NCI-H526 (cell line): ENCODE measurements around the gene NRGN.

Experiments used
- DNase-seq, 2 experiments: peaks; one replicate each; lab custom pipeline; 2025; lab: John Stamatoyannopoulos, UW

Gene NRGN

DNA sequence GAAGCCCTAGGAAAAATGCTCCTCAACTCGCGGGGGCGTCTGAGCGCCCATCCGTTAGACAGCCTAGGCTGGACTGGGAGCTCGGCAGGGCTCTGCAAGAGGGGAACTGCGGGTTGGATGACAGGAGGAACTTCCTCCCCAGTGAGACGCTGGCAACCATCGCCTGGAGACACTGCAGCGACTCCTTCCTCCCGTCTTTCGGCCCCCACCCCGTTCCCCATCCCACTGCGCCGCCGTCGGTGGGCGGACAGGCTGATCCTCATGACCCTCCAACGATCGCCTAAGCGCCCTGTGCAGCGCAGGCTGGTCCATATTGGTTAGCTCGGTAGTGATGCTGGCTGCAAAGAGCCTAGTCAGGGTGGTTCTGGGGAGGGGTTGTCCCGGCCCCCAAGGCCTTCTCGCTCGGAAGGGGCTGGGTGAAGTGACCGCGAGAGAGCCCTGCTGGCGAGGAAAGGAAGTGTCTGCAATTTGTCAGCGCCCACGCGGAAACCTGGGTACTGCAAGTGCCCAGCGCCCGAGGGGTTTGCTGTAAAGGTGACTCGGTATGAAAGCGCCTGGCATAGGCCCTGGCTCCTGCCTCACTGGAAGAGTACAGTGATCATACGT lies 638 bp downstream of the NRGN start:
- peak; percentile 78 to 91 for DNase-seq

DNA sequence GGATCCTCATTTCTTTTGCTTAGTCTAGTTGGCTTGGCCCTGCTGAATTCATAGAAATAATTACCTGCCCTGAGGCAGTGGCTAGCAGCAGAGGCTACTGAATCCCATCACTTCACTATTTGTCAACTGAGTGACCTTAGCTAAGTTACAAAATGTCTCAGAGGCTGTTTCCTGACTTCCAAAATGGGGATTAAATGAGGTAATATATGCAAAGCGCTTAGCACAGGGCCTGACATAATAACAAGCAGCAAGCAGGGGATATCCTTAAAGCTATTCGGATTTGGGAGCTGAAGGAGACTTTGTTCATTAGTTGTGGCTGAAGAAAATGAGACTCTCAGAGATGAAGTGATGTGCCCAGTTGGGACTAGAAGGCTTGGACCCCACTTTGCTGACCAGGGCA lies 2.8 kb downstream of the NRGN start:
- DNase-seq, result peak; percentile 52 to 58

DNA sequence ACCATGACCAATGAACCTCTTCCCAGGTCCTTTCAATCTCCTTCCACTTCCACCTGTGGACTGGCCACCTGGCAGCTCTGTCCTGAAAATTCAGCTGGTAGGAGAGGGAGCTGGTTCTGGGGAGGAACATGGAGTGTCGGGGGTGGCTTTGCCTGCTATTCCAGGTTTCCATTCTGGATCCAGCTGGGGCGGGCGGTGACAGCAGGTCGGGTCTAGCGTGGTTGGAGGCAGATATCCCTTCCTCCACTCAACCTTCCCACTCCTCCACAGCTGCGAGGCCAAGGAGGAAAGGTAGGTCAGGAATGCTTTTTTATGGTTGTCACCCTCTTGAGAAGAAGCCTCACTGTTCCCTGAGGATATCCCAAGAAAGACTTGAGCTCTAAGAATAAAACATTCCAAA lies 3.3 kb downstream of the NRGN start:
- DNase-seq, result no peak

DNA sequence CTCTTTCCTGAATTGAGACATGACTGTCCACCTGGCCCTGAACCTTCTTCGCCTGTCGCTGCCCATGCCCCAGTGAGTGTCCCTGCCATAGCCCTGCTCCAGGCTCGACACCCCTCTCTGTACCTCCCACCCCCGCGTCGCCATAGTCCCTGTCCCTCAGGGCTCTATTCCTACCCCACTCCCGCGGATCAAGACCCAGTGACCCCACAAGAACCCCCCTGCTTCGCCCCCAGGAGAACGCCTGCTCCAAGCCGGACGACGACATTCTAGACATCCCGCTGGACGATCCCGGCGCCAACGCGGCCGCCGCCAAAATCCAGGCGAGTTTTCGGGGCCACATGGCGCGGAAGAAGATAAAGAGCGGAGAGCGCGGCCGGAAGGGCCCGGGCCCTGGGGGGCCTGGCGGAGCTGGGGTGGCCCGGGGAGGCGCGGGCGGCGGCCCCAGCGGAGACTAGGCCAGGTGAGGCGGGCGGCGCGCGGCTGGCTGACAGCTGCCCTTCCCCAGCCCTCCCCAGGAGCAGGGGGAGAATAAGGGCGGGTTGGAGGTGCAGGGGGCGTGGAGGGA lies 5.6 kb downstream of the NRGN start:
- no peak for DNase-seq

DNA sequence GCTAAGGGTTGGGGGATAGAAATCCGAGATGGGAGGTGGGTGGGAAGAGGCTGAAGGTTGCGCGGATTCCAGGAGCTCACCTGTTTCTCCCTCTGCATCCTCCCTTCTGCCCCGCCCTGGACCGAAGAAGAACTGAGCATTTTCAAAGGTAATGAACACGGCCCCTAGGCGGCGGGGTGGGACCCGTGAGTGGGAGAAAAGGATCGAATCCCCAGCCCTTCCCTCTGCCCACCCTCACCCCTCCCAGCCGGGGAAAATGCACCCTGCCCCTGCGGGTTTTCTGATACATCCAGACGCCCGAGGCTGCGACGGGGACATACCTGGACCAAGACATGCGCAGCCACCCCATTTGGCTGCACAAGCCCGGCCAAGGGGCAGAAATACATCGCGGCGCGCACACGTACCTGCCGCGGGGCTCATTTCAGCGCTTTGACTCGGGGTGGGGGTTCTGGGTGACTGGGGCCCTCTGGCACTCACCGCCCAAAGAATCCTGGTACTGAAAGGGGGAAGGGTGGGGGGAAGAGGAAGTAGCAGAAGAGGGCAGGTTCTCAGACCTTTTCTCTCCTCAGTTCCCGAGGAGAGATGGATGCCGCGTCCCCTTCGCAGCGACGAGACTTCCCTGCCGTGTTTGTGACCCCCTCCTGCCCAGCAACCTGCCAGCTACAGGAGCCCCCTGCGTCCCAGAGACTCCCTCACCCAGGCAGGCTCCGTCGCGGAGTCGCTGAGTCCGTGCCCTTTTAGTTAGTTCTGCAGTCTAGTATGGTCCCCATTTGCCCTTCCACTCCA lies 6.3 kb downstream of the NRGN start:
- DNase-seq, result peak; percentile 54 to 88

DNA sequence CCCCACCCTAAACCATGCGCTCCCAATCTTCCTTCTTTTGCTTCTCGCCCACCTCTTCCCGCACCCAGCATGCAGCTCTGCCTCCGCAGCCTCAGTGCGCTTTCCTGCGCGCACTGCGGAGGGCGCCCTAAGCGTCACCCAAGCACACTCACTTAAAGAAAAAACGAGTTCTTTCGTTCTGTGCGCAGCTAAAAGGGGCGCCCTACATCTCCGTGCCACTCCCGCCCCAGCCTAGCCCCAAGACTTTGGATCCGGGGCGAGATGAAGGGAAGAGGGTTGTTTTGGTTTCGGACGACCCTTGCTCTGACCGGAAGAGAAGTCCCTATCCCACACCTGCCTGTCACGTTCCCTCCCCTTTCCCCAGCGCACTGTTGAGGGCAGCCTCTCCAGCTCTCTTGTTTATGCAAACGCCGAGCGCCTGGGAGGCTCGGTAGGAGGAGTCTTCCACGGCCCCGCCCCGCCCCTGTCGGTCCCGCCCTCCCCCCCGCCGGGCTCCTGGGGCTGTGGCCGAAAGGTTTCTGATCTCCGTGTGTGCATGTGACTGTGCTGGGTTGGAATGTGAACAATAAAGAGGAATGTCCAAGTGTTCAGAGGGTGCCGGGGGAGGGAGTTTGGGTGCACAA lies 7.0 kb downstream of the NRGN start:
- peak; percentile 95 to 98 for DNase-seq

DNA sequence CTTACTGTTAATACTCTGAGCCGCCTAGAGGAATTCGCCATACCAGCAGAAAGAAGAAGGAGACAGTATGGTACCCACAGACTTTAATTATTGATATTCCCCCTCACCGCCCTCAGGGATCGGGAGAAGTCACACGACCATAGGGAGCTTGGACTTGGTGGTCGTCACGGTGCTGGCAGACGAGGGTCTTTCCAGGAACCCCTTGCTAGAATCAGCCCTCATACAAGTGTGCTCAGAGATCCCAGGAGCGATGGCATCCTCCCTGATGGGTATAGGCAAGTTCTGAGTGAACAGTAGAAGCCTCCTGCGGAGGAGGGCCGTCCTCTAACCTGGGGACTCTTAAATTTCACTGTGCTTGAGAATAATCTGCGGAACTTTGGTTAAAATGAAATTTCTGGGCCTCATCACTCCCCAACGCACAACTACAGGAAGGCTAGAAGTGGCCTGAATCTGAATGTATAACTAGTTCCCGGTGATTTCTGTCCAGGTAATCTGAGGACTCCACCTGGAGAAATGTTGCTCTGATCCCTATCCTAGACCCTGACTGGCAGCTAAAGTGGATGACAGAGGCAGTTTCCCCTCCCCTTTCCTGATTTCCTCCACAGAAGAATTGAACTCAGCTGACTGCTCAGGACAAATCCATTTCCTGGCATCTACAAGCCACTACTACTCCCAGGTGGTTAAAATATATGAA lies 7.8 kb downstream of the NRGN start:
- no peak for DNase-seq

DNA sequence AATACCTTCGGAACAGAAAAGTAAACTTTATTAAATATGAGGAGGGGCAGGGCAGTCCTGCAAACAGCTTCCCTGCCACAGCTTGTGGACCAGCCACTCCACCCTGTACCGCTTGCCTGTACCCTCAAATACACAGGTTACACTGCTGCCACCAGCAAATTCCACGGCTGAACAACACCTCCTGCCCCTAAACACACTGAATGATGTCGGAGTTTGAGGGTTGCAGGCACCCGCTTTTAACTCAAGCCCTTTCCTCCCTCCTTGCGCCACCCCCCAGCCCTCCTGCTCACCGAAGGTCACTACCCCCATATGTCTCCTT lies 8.3 kb downstream of the NRGN start:
- no peak for DNase-seq

DNA sequence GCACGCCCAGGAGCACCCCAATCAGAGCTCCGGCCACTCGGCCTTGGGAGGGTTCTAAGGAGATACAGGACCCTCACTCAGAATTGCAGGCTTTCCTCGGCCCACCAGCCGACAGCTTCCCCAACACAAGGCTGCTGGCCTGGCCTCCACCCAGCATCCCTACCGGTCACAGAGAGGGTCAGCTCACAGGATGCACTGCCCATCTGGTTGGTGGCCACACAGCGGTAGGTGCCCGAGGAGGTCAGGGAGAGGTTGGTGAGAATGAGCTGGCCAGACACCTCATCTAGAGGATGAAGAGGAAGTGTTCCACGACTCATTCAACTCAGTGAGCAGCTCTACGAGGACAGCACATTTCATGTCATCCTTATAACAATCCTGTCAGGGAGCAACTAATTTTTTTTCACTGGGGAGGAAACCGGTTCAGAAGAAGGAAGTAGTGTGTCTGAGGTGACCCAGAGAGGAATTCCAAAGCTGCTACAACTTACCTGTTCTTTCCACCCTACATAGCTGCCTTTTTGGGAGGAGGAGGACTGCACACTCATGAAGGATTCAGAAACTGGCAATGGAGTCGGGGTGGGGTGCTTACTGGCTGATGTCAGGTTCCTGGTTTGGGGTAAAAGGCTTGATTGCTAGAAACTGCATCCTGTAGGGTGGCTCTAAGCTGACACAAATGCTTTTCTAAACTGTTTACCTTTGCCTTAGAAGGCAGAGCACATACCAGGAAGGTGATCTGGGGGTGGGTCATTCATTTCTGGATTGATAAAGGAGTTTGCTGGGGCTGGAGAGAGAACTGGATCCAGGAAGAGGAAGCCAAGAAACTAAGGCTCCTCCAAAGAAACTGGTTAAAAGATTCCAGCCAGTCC lies 9.0 kb downstream of the NRGN start:
- no peak for DNase-seq

DNA sequence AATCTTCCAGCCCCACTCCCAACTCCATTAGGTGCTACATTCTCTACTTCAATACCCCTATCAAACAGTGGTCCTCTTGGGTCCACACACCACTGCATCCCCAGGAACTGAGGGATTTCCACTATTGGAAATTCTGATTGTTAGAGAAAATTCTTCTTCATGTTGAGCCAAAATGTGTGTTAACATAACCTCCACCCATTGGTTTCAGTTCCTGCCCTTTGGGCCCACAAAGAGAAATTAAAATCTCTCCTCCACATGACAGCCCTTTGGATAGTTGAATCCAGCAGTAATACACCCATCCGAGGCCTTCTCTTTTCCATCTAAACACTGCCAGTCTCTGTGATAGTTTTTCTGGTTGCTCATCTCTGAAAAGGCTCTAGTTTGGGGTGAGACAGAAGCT lies 10.2 kb downstream of the NRGN start:
- DNase-seq, result no peak

DNA sequence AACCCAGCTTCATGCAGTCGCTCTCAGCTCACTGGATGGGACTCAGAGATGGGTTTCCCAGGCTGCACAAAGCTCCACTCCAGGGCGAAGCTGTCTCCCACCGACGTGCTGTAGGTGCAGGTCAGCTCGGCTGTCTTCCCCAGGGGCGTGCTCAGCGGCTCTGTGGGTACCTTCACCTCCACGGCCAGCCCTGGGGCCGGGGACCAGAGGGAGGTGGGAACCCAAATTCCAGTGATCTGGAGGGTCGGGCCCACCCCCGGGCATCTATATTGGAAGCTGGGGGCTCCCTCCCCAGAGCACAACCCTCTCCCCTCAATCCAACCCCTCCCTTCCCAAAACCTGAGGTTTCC lies 11.6 kb downstream of the NRGN start:
- DNase-seq, result no peak

DNA sequence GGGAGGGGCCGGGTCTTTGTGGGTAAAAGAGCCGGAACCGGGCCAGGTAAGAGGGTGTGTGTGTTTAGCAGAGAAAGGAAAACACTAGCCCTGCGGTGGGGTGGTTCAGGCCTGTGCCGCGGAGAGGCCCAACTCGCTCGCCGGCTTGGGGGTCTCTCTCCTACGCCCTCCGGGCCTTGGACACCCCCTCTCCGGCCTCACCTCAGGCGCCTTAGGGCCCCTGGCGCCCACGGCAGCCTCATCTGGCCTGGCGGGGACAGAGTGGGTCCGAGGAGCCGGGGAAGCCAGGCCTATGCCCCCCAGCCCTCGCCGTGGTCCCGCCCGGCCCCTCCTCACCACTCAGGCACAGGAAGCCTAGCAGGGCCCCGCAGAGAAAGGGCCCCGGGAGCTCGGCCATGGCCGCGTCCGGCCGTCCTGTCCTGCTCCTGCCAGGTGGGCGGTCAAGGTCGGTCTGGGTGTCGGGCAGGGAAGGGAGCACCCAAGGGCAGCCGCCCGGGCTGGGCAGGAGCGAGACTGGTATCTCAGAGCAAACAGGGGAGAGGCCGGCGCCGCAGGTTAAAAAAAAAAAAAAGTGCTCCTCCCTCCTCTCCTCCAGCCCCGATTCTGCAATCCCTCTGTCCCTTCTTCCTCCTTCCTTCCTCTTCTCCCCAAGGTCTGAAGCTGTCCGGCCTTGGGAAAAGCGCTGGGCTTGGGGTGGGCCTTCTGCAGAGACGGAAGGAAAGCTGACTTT lies 12.2 kb downstream of the NRGN start, which contains the start of gene VSIG2:
TSS of gene VSIG2 (minus strand) at position 515 of the 730 bp plus-strand sequence. CDS start at position 397, 118 bp downstream.
- no peak for DNase-seq

DNA sequence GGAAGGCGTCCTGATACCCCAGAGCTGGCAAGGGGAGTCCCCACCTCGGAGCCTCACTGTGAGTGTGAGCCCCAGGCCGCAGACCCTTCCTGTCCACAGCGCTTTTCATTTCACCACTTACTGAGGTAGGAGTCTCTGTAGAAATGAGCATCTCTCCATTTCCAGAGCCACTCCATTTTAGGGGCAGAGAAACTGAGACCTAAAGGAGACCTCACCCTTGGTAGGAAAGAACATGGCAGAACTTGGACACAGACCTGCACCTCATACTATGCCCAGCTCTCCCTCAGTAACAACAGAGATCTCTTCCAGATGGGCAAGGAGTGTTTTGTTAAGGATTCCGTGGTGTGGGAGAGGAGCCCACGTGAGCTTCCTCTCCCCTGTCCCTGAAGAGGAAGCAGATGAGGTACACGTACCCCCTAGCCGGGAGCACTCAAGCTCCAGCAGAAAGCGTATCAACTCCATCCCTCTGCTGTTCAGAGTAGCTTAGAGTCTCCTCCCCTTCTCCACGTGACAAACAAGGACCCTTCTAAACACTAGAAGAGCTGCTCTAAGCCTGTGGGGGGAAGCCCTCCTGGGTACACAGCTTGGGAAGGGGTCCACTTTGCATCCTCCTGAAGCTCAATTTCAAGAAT lies 12.8 kb downstream of the NRGN start:
- no peak for DNase-seq

DNA sequence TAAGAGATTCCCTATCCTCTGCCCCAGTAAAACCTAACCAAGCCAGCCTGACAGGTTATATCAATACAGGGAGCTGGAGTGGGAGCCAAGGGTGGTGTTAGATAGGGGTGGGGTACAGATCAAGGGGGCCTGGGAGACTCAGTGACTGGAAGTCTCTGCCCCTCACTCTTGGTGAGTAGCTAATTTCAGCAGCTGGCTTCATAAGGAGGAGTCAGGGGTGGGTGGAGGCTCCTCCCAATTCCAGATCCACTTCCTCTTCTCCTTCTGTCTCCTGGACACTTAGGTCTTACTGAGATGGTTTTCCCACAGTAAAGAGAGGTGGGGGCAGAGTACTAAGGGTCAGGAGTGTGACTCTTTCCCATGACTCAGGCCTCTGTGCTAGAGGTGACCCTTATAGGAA lies 13.5 kb downstream of the NRGN start:
- no peak for DNase-seq

DNA sequence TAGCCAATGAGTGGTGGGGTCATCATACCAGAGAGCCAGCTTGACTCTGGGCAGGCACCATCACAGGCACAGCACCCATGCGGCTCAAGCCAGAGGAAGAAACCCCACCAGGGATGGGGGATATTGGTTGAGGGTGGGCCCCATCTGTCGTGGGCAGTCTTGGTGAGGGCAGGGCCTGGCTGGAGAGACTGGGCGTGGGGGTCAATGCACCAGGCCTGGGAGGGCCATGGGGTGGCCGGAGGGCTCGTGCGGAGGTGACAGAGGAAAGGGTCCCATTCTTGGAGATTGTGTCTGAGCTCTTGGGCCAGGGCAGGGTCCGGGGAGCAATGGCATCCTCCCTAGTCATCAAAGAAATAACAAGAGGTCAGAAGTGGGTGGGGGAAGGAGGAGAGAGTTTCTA lies 13.9 kb downstream of the NRGN start:
- DNase-seq, result no peak

DNA sequence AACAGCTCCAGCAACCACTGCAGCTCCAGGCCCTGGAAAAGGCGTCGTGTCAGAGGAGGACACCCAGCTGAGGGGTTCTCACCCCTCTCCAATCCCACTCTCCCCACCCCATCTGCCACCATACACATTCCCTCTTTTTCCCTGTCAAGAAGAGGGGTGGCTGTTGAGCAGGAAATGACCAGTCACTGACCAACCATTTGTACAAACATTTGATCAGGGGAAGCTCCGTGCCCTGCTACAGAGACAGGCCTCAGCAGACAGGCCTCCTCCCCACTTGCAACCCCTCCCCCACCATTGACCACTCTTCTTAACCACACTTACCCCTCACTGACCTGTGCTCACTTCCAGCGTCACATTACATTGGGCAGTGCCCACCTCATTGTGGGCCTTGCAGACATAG lies 14.6 kb downstream of the NRGN start:
- no peak for DNase-seq

DNA sequence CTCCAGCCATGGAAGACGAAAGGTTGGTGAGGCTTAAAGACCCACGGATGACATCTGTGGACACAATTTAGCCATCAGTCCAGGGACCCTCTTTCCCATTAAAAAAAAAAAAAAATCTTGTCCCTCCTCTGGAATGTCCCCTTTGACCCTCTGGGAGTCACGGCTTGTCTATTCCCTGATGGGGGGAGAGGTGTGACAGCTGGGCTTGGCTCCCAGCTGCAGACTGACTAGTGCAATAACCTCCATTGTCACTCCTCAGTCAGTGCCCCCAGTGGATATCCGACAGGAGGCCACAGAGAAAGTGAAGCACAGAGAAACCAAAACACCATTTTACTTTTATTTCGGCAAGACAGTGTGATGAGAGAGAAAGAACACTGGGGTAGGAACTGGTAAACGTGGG lies 15.0 kb downstream of the NRGN start:
- DNase-seq, result no peak

DNA sequence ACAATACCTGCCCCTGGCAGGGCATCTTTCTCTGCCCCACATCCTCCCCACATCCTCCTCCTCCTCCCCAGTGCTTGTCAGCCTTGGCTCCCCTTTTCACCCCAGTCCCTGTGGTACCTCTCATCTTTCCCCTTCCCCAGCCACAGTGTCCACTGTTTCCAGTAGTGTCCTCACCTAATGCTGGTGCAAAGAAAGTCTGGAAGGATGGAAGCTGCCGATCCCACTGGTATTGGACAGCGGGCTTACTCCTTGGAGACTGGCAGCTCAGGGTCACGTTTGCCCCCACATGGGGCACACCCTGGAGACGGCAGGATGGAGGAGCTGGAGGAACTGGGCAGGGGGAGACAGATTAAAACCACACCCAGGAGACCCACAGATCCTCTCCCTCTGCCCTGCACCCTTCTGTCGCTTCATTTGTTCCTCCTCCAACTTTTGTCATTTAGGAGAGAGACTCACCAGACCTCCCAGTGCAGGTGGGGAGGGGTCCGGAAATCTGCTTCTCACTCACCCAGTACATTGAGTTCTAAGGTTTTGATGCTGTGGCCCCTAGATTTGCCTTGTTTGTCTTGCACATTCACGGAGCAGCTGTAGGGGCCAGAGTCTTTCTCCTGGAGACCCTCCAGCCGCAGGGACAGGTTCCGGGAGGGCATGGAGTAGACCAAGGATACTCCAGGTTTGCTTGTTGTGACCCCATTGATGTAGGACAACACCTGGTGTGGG lies 16.5 kb downstream of the NRGN start:
- no peak for DNase-seq

DNA sequence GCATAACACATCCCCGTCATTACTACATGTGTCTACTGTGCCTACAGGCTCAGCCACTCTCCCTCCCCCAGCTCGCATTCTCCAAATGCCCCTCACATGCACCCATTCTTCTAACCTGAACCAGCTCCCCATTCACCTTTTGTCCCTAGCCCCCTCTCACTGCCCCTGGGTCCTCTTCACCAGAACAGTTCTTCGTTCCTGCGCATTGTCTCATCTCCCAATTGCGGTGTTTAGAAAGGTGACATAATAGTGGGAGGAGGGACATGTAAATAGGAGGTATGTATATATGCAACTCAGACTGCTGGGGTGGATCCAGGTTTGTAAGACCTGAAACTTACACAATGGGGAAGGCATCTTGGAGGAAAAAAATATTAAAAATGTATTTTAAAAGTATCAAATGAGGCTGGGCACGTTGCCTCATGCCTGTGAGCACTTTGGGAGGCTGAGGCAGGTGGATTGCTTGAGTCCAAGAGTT lies 17.0 kb downstream of the NRGN start:
- DNase-seq, result no peak

DNA sequence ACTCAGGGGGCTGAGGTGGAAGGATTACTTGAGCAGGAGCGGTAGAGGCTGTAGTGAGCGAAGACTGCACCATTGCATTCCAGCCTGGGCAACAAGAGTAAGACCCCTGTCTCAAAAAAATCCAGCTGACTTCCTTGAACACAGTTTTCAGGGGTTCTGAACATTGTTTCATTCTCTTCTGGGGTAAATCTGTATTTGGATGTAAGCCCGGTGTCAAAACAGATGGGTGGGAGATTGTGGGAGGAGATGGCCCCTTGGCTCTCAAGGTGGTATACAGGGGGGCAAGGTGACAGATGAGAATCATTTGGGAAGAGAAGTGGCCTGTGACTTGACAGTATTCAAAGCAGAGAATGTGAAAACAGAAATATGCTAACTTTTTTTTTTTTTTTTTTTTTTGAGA lies 17.6 kb downstream of the NRGN start:
- no peak for DNase-seq
